ENCODE measurements around the gene SLC49A4. TPM values are rescaled to one million over a fixed set of nuclear protein-coding genes. Genes with fewer than 3 reads are reported as not detected.

Gene SLC49A4
- polyA plus RNA-seq, 2 of the 4 experiments (the other 2 are of a cell fraction), result 11.1 to 16.2 TPM

DNA sequence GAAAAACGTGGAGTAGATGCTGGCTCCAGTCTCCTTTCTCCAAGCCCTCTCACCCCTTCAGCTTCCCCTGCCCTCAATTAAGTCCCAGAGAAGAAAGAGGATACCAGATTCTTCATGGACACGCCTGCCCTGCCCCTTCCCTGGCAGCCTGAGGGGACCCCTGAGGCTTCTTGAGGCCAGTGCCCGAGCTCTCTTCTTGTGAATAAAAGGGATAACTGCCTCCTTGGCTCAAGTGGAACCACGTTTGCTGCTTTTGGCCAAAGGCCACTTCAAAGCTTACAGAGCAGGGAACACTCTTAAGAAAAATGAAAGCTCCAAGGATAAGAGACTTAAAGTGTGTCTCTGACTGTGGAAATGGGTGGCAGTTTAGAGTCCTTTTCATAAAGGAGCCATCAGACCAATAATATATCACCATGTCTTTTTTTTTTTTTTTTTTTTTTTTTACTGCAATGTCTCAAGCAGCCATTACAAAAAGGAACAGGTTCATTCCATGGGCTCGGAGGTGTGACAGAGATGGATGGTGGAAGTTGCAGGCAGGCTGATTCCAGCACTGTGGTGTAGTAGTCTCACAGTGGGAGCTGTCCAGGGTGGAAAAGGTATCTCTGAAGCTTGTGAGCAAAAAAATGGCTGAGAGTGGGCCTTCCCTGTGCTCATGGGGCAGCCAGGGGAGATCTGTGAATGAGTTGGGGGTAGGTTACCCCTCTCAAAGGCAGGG lies 123.9 kb downstream of the SLC49A4 start:
- ChIA-PET CTCF (no interaction called here), POLR2A (no interaction called here)
- no peaks in the 10 kb centered on the region for H3K9me3 ChIP-seq
- no peak overlapping the region for H3K4me2 ChIP-seq
- no peak overlapping the region for H3K4me3 ChIP-seq
- no peaks in the 10 kb centered on the region for H3K4me1 ChIP-seq
- no peak for DNase-seq (ENCODE audit: low read depth in 1 of 2, low spot score in 1 of 2)
- FAIRE-seq, result no peak
- no peak for ATAC-seq
- WGBS (ENCODE audit: missing lambda C conversion rate), result 5% methylated on average over 5 of the region's 5 CpGs
- no peak overlapping the region for H3K27ac ChIP-seq
- TF ChIP-seq, protein P1, sequence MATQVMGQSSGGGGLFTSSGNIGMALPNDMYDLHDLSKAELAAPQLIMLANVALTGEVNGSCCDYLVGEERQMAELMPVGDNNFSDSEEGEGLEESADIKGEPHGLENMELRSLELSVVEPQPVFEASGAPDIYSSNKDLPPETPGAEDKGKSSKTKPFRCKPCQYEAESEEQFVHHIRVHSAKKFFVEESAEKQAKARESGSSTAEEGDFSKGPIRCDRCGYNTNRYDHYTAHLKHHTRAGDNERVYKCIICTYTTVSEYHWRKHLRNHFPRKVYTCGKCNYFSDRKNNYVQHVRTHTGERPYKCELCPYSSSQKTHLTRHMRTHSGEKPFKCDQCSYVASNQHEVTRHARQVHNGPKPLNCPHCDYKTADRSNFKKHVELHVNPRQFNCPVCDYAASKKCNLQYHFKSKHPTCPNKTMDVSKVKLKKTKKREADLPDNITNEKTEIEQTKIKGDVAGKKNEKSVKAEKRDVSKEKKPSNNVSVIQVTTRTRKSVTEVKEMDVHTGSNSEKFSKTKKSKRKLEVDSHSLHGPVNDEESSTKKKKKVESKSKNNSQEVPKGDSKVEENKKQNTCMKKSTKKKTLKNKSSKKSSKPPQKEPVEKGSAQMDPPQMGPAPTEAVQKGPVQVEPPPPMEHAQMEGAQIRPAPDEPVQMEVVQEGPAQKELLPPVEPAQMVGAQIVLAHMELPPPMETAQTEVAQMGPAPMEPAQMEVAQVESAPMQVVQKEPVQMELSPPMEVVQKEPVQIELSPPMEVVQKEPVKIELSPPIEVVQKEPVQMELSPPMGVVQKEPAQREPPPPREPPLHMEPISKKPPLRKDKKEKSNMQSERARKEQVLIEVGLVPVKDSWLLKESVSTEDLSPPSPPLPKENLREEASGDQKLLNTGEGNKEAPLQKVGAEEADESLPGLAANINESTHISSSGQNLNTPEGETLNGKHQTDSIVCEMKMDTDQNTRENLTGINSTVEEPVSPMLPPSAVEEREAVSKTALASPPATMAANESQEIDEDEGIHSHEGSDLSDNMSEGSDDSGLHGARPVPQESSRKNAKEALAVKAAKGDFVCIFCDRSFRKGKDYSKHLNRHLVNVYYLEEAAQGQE (IDR thresholded peaks at IDR 0.05), result peak; percentile 56; the same call in 1 of the 2 replicates
- no peak for TF ChIP-seq PHF8 (IDR thresholded peaks at IDR 0.05; ENCODE audit: borderline replicate concordance, low read depth)

DNA sequence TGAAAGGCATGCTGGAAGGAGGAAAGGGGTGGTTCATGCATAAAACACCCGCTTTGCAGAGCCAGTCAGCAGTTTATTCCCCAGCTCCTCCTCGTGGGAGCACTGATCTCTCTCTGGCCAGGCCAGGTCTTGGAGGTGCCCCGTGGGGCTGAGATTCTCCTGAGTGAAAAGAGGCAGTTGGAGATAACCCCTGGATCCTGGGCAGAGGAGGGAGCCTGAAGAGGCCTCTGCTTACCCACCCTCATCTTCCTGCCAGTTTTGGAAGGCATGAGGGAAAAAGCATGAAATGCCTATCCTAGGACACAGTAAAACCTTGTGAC lies 124.4 kb downstream of the SLC49A4 start:
- H3K4me1 ChIP-seq, result no peaks in the 10 kb centered on the region
- no peak overlapping the region for H3K4me3 ChIP-seq
- CTCF ChIA-PET, result no interaction called here
- WGBS (ENCODE audit: missing lambda C conversion rate), result 22% methylated on average over 3 of the region's 3 CpGs
- H3K9me3 ChIP-seq, result no peaks in the 10 kb centered on the region
- DNase-seq (ENCODE audit: low read depth in 1 of 2, low spot score in 1 of 2), result no peak
- TF ChIP-seq CBX8 (IDR thresholded peaks at IDR 0.05) (no peak), CHD2 (IDR thresholded peaks at IDR 0.05; ENCODE audit: low read length, partially characterized antibody) (no peak), CBX2 (IDR thresholded peaks at IDR 0.05; ENCODE audit: borderline replicate concordance, low read depth) (no peak), CEBPB (IDR thresholded peaks at IDR 0.05) (no peak), USF2 (IDR thresholded peaks at IDR 0.05) (no peak)
- TF ChIP-seq, protein P2, sequence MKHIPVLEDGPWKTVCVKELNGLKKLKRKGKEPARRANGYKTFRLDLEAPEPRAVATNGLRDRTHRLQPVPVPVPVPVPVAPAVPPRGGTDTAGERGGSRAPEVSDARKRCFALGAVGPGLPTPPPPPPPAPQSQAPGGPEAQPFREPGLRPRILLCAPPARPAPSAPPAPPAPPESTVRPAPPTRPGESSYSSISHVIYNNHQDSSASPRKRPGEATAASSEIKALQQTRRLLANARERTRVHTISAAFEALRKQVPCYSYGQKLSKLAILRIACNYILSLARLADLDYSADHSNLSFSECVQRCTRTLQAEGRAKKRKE (CRISPR knock-in tag; IDR thresholded peaks at IDR 0.05; ENCODE audit: low read depth), result no peak
- ATAC-seq, result no peak
- POLR2A ChIA-PET, result no interaction called here
- H3K4me2 ChIP-seq, result no peak overlapping the region
- no peak for FAIRE-seq
- H3K27ac ChIP-seq, result no peak overlapping the region

GRCh38 chr3:122920986-122921385 lies 126.1 kb downstream of the SLC49A4 start:
- Histone ChIP-seq H3K9me3 (no peaks in the 10 kb centered on the region), H3K4me1 (no peaks in the 10 kb centered on the region), H3K4me2 (no peak overlapping the region), H3K4me3 (no peak overlapping the region), H3K27ac (no peak overlapping the region)
- TF ChIP-seq FOSB (CRISPR knock-in tag; IDR thresholded peaks at IDR 0.05) (no peak), RARB (CRISPR knock-in tag; IDR thresholded peaks at IDR 0.05) (no peak), HMGXB4 (CRISPR knock-in tag; IDR thresholded peaks at IDR 0.05; ENCODE audit: borderline replicate concordance) (no peak), CBX2 (IDR thresholded peaks at IDR 0.05; ENCODE audit: borderline replicate concordance, low read depth) (no peak), TP53 (CRISPR knock-in tag; IDR thresholded peaks at IDR 0.05) (no peak), CEBPB (IDR thresholded peaks at IDR 0.05) (no peak), TFCP2L1 (CRISPR knock-in tag; IDR thresholded peaks at IDR 0.05) (no peak), EP300 (IDR thresholded peaks at IDR 0.05) (no peak), KDM5A (IDR thresholded peaks at IDR 0.05) (no peak), RAD21 (conservative IDR thresholded peaks at IDR 0.05 in 1 of 2, IDR thresholded peaks at IDR 0.05 in 1 of 2) (no peak), MAZ (IDR thresholded peaks at IDR 0.05; ENCODE audit: borderline replicate concordance, low read depth, low read length) (no peak), ZSCAN20 (CRISPR knock-in tag; IDR thresholded peaks at IDR 0.05) (no peak), FOXS1 (CRISPR knock-in tag; IDR thresholded peaks at IDR 0.05) (no peak), E2F6 (IDR thresholded peaks at IDR 0.05; ENCODE audit: borderline replicate concordance, low read depth) (no peak), SREBF2 (IDR thresholded peaks at IDR 0.05) (no peak), NR3C1 (IDR thresholded peaks at IDR 0.05) (no peak), GATA3 (IDR thresholded peaks at IDR 0.05; ENCODE audit: borderline replicate concordance) (no peak)
- TF ChIP-seq, protein P3, sequence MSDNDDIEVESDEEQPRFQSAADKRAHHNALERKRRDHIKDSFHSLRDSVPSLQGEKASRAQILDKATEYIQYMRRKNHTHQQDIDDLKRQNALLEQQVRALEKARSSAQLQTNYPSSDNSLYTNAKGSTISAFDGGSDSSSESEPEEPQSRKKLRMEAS (IDR thresholded peaks at IDR 0.05), result no peak
- DNase-seq (ENCODE audit: low read depth in 1 of 2, low spot score in 1 of 2) (no peak), FAIRE-seq (no peak), ATAC-seq (no peak)
- ChIA-PET POLR2A (no interaction called here), CTCF (interaction anchor here (1.1 to 1.3 kb wide), 2 partner anchors 22 to 107 kb away, joined by 3 to 5 read pairs; no protein-coding TSS in a partner anchor)
- WGBS (ENCODE audit: missing lambda C conversion rate), result 38% methylated on average over 6 of the region's 6 CpGs

All from A549 (cell line).